ENCODE measurements around the gene MYRIP.

- no peak for TF ChIP-seq CTCF (IDR thresholded peaks at IDR 0.05)
- TF ChIP-seq POLR2A (IDR thresholded peaks at IDR 0.05), result no peak
- TF ChIP-seq POLR2AphosphoS5 (IDR thresholded peaks at IDR 0.05), result no peak
Observed at GRCh38 chr3:39819899-39820298, 10.5 kb downstream of the MYRIP start.
